DOHH2 (cell line): Measurements from ENCODE around the gene MYT1.

Source experiments
- H3F3A ChIP-seq: fragments of 200-600 bp; sonication (generic), shearing (Covaris generic); 2 replicates; pipeline ENCODE4 v1.6.0; 2016; ENCODE audit warnings: antibody characterized with exemption, mild to moderate bottlenecking; ENCODE audit not compliant: control insufficient read depth, insufficient read depth
- H3K27ac ChIP-seq: fragments of 200-600 bp; sonication (generic); 2 replicates; pipeline ENCODE4 v1.5.1; 2014; ENCODE audit warnings: low read depth, mild to moderate bottlenecking, low read length, moderate library complexity
- H3K27me3 ChIP-seq: fragments of 200-600 bp; sonication (generic); 2 replicates; pipeline ENCODE4 v1.6.1; 2014; ENCODE audit warnings: mild to moderate bottlenecking, low read length, mixed read lengths; ENCODE audit not compliant: control insufficient read depth
- H3K36me3 ChIP-seq: fragments of 200-600 bp; sonication (generic); 2 replicates; pipeline ENCODE4 v1.6.1; 2014; ENCODE audit warnings: mild to moderate bottlenecking, low read length, moderate library complexity, mixed read lengths; ENCODE audit not compliant: control insufficient read depth
- H3K4me1 ChIP-seq: fragments of 200-600 bp; sonication (generic); 2 replicates; pipeline ENCODE4 v1.6.1; 2014; ENCODE audit warnings: mild to moderate bottlenecking, low read length, mixed read lengths; ENCODE audit not compliant: control insufficient read depth
- H3K4me2 ChIP-seq: fragments of 200-600 bp; sonication (generic); 2 replicates; pipeline ENCODE4 v1.6.0; 2014; ENCODE audit warnings: mild to moderate bottlenecking, low read length, moderate library complexity
- H3K4me3 ChIP-seq: fragments of 200-600 bp; sonication (generic); 2 replicates; pipeline ENCODE4 v1.5.1; 2014; ENCODE audit warnings: mild to moderate bottlenecking, low read length, mixed read lengths
- H3K79me2 ChIP-seq: fragments of 200-600 bp; sonication (generic); 2 replicates; pipeline ENCODE4 v1.6.1; 2014; ENCODE audit warnings: mild to moderate bottlenecking, low read length, mixed read lengths; ENCODE audit not compliant: control insufficient read depth
- H3K9me2 ChIP-seq: fragments of 200-600 bp; sonication (generic); replicated peaks from 2 replicates; pipeline ENCODE4 v1.6.1; 2014; ENCODE audit warnings: mild to moderate bottlenecking, low read length, mixed read lengths; ENCODE audit not compliant: control insufficient read depth
- H3K9me3 ChIP-seq: fragments of 200-600 bp; sonication (generic); 2 replicates; pipeline ENCODE4 v1.6.1; 2014; ENCODE audit warnings: antibody characterized with exemption, low read length, mixed read lengths; ENCODE audit not compliant: control insufficient read depth, insufficient read depth
- H4K20me1 ChIP-seq: fragments of 200-600 bp; sonication (generic); 2 replicates; pipeline ENCODE4 v1.6.0; 2014; ENCODE audit warnings: low read depth, mild to moderate bottlenecking, antibody characterized with exemption, low read length, moderate library complexity; ENCODE audit not compliant: control insufficient read depth, insufficient read depth
- EZH2phosphoT487 ChIP-seq: fragments of 200-600 bp; sonication (generic); IDR thresholded peaks from 2 replicates; pipeline ENCODE4 v1.6.1; 2017; ENCODE audit warnings: borderline replicate concordance, mild to moderate bottlenecking, antibody characterized with exemption, low read length, moderate library complexity, mixed read lengths
- TF ChIP-seq, protein P1 (sequence below): fragments of 200-600 bp; sonication (generic); IDR thresholded peaks from one replicate; pipeline ENCODE4 v1.5.1; 2014; ENCODE audit warnings: antibody characterized with exemption, mild to moderate bottlenecking, low read depth, low read length; ENCODE audit not compliant: poor library complexity, severe bottlenecking

MYT1 gene

DNA sequence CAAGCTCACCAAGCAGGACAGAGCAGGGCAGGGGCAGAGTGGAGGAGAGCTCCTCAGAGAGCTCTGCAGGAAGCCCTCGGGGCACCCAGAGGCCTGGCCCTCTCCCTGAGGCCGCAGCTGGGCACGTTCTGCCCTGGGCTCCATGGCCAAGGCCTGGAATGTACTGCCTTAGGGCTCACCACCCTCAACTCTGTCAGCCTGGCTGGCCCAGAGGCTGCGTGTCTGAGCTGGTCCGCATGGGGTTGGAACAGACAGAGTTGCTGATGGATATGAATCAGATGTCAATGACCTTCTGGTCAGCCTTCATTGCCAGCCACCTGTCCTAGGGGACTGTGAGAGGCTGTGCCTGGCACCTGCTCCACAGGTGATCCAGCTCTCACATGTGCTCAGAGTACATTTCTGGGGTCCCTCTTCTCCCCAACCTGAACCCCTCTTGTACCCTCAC lies 58.1 kb downstream of the MYT1 start:
- Histone ChIP-seq H4K20me1 (no peaks in the 10 kb centered on the region), H3K79me2 (no peaks in the 10 kb centered on the region), H3K36me3 (no peaks in the 10 kb centered on the region), H3K27me3 (no peaks in the 10 kb centered on the region), H3K4me2 (no peak overlapping the region), H3K27ac (no peak overlapping the region), H3K4me1 (peaks cover 8% of the 10 kb centered on the region; the same call in 1 of the 2 replicates), H3K9me3 (no peaks in the 10 kb centered on the region), H3K9me2 (no peaks in the 10 kb centered on the region), H3K4me3 (no peak overlapping the region), H3F3A (no peaks in the 10 kb centered on the region)
- no peak for TF ChIP-seq EZH2phosphoT487
- TF ChIP-seq, protein P1, sequence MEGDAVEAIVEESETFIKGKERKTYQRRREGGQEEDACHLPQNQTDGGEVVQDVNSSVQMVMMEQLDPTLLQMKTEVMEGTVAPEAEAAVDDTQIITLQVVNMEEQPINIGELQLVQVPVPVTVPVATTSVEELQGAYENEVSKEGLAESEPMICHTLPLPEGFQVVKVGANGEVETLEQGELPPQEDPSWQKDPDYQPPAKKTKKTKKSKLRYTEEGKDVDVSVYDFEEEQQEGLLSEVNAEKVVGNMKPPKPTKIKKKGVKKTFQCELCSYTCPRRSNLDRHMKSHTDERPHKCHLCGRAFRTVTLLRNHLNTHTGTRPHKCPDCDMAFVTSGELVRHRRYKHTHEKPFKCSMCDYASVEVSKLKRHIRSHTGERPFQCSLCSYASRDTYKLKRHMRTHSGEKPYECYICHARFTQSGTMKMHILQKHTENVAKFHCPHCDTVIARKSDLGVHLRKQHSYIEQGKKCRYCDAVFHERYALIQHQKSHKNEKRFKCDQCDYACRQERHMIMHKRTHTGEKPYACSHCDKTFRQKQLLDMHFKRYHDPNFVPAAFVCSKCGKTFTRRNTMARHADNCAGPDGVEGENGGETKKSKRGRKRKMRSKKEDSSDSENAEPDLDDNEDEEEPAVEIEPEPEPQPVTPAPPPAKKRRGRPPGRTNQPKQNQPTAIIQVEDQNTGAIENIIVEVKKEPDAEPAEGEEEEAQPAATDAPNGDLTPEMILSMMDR: no peak

DNA sequence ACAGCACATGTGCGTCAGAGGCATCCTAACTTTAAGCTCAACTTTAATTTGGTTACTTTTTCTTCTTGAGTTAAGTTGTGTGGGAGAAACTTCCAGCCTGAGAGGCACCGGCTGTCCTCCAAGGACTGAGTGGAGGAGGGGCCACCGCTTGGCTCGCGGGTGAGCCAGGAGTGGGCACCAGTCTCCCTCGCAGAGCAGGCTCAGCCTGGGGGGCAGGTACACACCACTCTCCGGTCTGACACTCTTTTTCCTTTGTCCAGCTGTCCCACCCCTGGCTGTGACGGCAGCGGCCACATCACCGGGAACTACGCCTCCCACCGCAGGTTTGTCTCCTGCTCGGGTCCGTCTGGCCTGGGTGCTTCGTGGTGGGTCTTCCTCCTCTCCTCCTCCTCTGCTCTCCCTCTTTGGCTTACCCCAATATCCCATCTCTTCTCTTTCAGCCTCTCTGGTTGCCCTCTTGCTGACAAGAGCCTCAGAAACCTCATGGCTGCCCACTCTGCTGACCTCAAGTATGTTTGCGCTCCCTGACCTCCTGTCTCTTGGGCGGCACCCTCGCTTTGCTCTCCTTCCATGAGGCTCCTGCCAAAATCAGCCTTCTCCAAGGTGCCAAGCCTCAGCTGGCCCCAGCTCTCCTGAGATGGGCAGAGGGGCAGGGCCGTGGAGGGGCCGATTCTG lies 58.7 kb downstream of the MYT1 start:
- no peaks in the 10 kb centered on the region for H3K9me2 ChIP-seq
- no peak overlapping the region for H3K27ac ChIP-seq
- no peaks in the 10 kb centered on the region for H3K36me3 ChIP-seq
- no peaks in the 10 kb centered on the region for H3K27me3 ChIP-seq
- no peaks in the 10 kb centered on the region for H3K9me3 ChIP-seq
- H3K4me1 ChIP-seq: peaks cover 8% of the 10 kb centered on the region; the same call in 1 of the 2 replicates
- no peaks in the 10 kb centered on the region for H3F3A ChIP-seq
- H3K79me2 ChIP-seq: no peaks in the 10 kb centered on the region
- H3K4me2 ChIP-seq: no peak overlapping the region
- TF ChIP-seq, protein P1: no peak
- TF ChIP-seq EZH2phosphoT487: no peak
- no peak overlapping the region for H3K4me3 ChIP-seq
- H4K20me1 ChIP-seq: no peaks in the 10 kb centered on the region

DNA sequence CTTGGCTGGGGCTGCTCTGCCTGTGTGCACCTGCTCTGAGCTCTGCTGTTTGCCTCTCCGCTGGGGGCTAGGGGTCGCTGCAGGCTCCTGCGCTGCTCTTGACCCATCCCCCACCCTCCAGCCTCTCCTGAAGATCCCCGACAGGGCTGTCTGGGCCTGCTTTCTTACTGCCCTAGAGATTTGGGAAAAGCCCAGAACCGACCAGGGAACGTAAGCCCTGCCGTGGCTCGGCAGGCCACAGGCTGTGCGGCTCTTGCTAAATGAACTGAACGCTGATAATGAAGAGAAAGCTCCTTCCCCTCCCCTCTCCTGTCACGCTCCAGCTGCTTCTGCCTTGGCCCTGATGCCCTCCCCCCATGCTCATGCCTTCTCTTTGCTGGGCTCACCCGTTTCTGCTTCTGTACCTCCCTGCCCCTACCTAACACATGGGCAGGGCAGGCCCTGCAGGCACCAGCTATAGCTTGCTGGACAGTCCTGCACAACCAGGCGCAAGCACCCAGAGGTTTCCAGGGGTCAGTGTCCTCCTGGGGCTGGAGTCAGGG lies 59.3 kb downstream of the MYT1 start:
- TF ChIP-seq, protein P1: peak; percentile 52
- no peak for TF ChIP-seq EZH2phosphoT487
- Histone ChIP-seq H3K36me3 (no peaks in the 10 kb centered on the region), H3K4me3 (no peak overlapping the region), H3K27ac (no peak overlapping the region), H3F3A (no peaks in the 10 kb centered on the region), H3K9me2 (no peaks in the 10 kb centered on the region), H3K79me2 (no peaks in the 10 kb centered on the region), H4K20me1 (no peaks in the 10 kb centered on the region), H3K4me1 (peaks cover 8% of the 10 kb centered on the region; the same call in 1 of the 2 replicates), H3K4me2 (no peak overlapping the region), H3K9me3 (no peaks in the 10 kb centered on the region), H3K27me3 (no peaks in the 10 kb centered on the region)
